IMR-90 (cell line): ENCODE data around the gene NNMT. TPM values are rescaled to one million over a fixed set of nuclear protein-coding genes. Genes with fewer than 3 reads are reported as not detected.

Experiments
- ATAC-seq: fragments of 200-7000 bp; cut with Tn5 transposase; 2 replicates; pipeline ENCODE4 v1.9.1; 2020; ENCODE audit warnings: low read depth, mild to moderate bottlenecking, moderate library complexity
- BruUV-seq: library from RNA; stranded (reverse); fragments of 400-500 nt; replicated peaks from 2 replicates; lab custom pipeline; 2021; lab: Mats Ljungman, UMichigan
- CTCF ChIA-PET: fragments of 300-600 bp; formaldehyde crosslinking; extraction: SDS; loops from one replicate; lab custom pipeline; 2021; ENCODE audit warnings: antibody characterized with exemption; lab: Yijun Ruan, JAX
- POLR2A ChIA-PET: fragments of 300-600 bp; sonication (Branson Sonifier 250); formaldehyde crosslinking; loops from one replicate; lab custom pipeline; 2022; ENCODE audit warnings: antibody characterized with exemption; ENCODE audit not compliant: unreplicated experiment; lab: Charles Lee
- DNase-seq: peaks from one replicate; pipeline ENCODE4 v3.0.0; 2013
- H2AFZ ChIP-seq: replicated peaks from 2 replicates; pipeline ENCODE3; 2013; ENCODE audit warnings: low read length, mild to moderate bottlenecking; ENCODE audit not compliant: poor library complexity
- H2AK5ac ChIP-seq: 2 replicates; pipeline ENCODE4 v1.6.1; 2013; ENCODE audit warnings: low read depth, low read length, inconsistent platforms
- H2AK9ac ChIP-seq: replicated peaks from 2 replicates; pipeline ENCODE3; 2013; ENCODE audit warnings: mild to moderate bottlenecking, low read depth, low read length, moderate library complexity; ENCODE audit not compliant: poor library complexity
- H2BK120ac ChIP-seq: 2 replicates; pipeline ENCODE4 v1.6.1; 2013; ENCODE audit warnings: low read depth, low read length, inconsistent platforms
- H2BK15ac ChIP-seq: 3 replicates; pipeline ENCODE4 v1.6.1; 2013; ENCODE audit warnings: low read depth, low read length, inconsistent platforms
- H2BK20ac ChIP-seq: 2 replicates; pipeline ENCODE4 v1.6.1; 2013; ENCODE audit warnings: low read depth, mild to moderate bottlenecking, inconsistent platforms, low read length, moderate library complexity
- H2BK5ac ChIP-seq: 2 replicates; pipeline ENCODE4 v1.6.1; 2013; ENCODE audit warnings: mild to moderate bottlenecking, low read depth, low read length, inconsistent platforms; ENCODE audit not compliant: poor library complexity, severe bottlenecking
- H3K14ac ChIP-seq: replicated peaks from 2 replicates; pipeline ENCODE4 v1.6.1; 2013; ENCODE audit warnings: low read depth, low read length, inconsistent platforms
- H3K18ac ChIP-seq: 2 replicates; pipeline ENCODE4 v1.6.1; 2013; ENCODE audit warnings: low read depth, low read length, control low read depth
- H3K23ac ChIP-seq: 2 replicates; pipeline ENCODE4 v1.6.1; 2013; ENCODE audit warnings: low read depth, low read length, inconsistent platforms
- H3K27ac ChIP-seq: 2 replicates; pipeline ENCODE4 v1.5.1; 2013; ENCODE audit warnings: mild to moderate bottlenecking, control low read depth, low read length; ENCODE audit not compliant: insufficient read depth
- H3K27me3 ChIP-seq: 2 replicates; pipeline ENCODE4 v1.6.1; 2013; ENCODE audit warnings: low read length; ENCODE audit not compliant: control insufficient read depth, insufficient read depth
- H3K36me3 ChIP-seq: 2 replicates; pipeline ENCODE4 v1.6.1; 2013; ENCODE audit warnings: low read length, mixed read lengths; ENCODE audit not compliant: control insufficient read depth, insufficient read depth
- H3K4ac ChIP-seq: 2 replicates; pipeline ENCODE4 v1.6.1; 2013; ENCODE audit warnings: low read depth, low read length, inconsistent platforms
- H3K4me1 ChIP-seq: 2 replicates; pipeline ENCODE4 v1.6.1; 2013; ENCODE audit warnings: low read length, mixed read lengths; ENCODE audit not compliant: control insufficient read depth, insufficient read depth
- H3K4me2 ChIP-seq: 2 replicates; pipeline ENCODE4 v1.6.1; 2013; ENCODE audit warnings: low read depth, mild to moderate bottlenecking, control low read depth, low read length, moderate library complexity
- H3K4me3 ChIP-seq: 2 replicates; pipeline ENCODE4 v1.5.1; 2013; ENCODE audit warnings: low read depth, mild to moderate bottlenecking, control low read depth, low read length, moderate library complexity; ENCODE audit not compliant: insufficient read depth
- H3K56ac ChIP-seq: 2 replicates; pipeline ENCODE4 v1.6.1; 2013; ENCODE audit warnings: low read length, inconsistent platforms; ENCODE audit not compliant: insufficient read depth; ENCODE audit errors: extremely low read depth
- H3K79me1 ChIP-seq, 2 experiments: 2 replicates each; pipeline ENCODE4 v1.6.1; 2013; ENCODE audit warnings: low read length in 2 of 2, inconsistent platforms in 1 of 2, low read depth in 1 of 2
- H3K9ac ChIP-seq: 2 replicates; pipeline ENCODE4 v1.6.1; 2013; ENCODE audit warnings: low read depth, low read length, control low read depth
- H3K9me1 ChIP-seq: 2 replicates; pipeline ENCODE4 v1.6.1; 2013; ENCODE audit warnings: low read length, inconsistent platforms; ENCODE audit not compliant: insufficient read depth
- H3K9me3 ChIP-seq: 2 replicates; pipeline ENCODE4 v1.6.1; 2013; ENCODE audit warnings: low read length; ENCODE audit not compliant: control insufficient read depth, insufficient read depth
- H4K20me1 ChIP-seq: 2 replicates; pipeline ENCODE4 v1.6.1; 2013; ENCODE audit warnings: low read length, inconsistent platforms; ENCODE audit not compliant: insufficient read depth
- H4K5ac ChIP-seq: 2 replicates; pipeline ENCODE4 v1.6.1; 2013; ENCODE audit warnings: mild to moderate bottlenecking, low read depth, low read length, control low read depth
- H4K8ac ChIP-seq, 2 experiments: 2 replicates each; pipeline ENCODE4 v1.6.1; 2013; ENCODE audit warnings: low read depth in 2 of 2, low read length in 2 of 2, control low read depth in 1 of 2, inconsistent platforms in 1 of 2
- H4K91ac ChIP-seq: 2 replicates; pipeline ENCODE4 v1.6.1; 2013; ENCODE audit warnings: low read depth, low read length, inconsistent platforms; ENCODE audit not compliant: insufficient read depth
- BHLHE40 ChIP-seq: fragments of 150-350 bp; IDR thresholded peaks from 2 replicates; pipeline ENCODE4 v1.6.1; 2016; ENCODE audit warnings: mild to moderate bottlenecking, low read depth, low read length
- CEBPB ChIP-seq: IDR thresholded peaks from 2 replicates; pipeline ENCODE4 v1.6.1; 2012; ENCODE audit warnings: low read depth, low read length, improper control_type of control experiment
- CHD1 ChIP-seq: IDR thresholded peaks from 2 replicates; pipeline ENCODE4 v1.6.1; 2012; ENCODE audit warnings: low read depth, low read length, improper control_type of control experiment
- FOS ChIP-seq: fragments of 150-350 bp; IDR thresholded peaks from 2 replicates; pipeline ENCODE4 v1.6.1; 2016; ENCODE audit warnings: low read depth, low read length
- MAFK ChIP-seq: IDR thresholded peaks from 2 replicates; pipeline ENCODE4 v1.6.1; 2012; ENCODE audit warnings: low read depth, low read length, improper control_type of control experiment
- MAZ ChIP-seq: IDR thresholded peaks from 2 replicates; pipeline ENCODE4 v1.6.1; 2012; ENCODE audit warnings: low read depth, mild to moderate bottlenecking, low read length, improper control_type of control experiment, moderate library complexity, borderline replicate concordance
- NFE2L2 ChIP-seq: fragments of 150-350 bp; IDR thresholded peaks from 2 replicates; pipeline ENCODE4 v1.6.1; 2016; ENCODE audit warnings: low read depth, mild to moderate bottlenecking, low read length
- POLR2A ChIP-seq: IDR thresholded peaks from 2 replicates; pipeline ENCODE4 v1.6.1; 2012; ENCODE audit warnings: mild to moderate bottlenecking, low read depth, low read length
- RAD21 ChIP-seq: IDR thresholded peaks from 2 replicates; pipeline ENCODE4 v1.6.1; 2012; ENCODE audit warnings: low read length, improper control_type of control experiment
- RCOR1 ChIP-seq: IDR thresholded peaks from 2 replicates; pipeline ENCODE4 v1.6.1; 2012; ENCODE audit warnings: mild to moderate bottlenecking, low read length, improper control_type of control experiment; ENCODE audit not compliant: insufficient replicate concordance
- RFX5 ChIP-seq: IDR thresholded peaks from 2 replicates; pipeline ENCODE4 v1.8.0; 2012; ENCODE audit warnings: low read depth, mild to moderate bottlenecking, low read length, moderate library complexity
- SMC3 ChIP-seq: fragments of 150-350 bp; IDR thresholded peaks from 2 replicates; pipeline ENCODE4 v1.6.1; 2016; ENCODE audit warnings: low read depth, mild to moderate bottlenecking, antibody characterized with exemption, low read length, moderate library complexity
- WGBS, 2 experiments: methylation state at CpG; one replicate each; pipeline versions ENCODE4 v1.1.5 to v1.1.7; 2013; ENCODE audit warnings: missing lambda C conversion rate in 2 of 2; ENCODE audit not compliant: insufficient read length in 1 of 2; ENCODE audit errors: extremely low coverage in 2 of 2; 5-methylcytosine and 5-hydroxymethylcytosine counted together
- dilution Hi-C: fragments of 300-500 bp; cut with HindIII; formaldehyde crosslinking; loops from one replicate; pipeline ENCODE4 v1.14.3; 2018; ENCODE audit warnings: low sequenced_read_pairs; ENCODE audit not compliant: unreplicated experiment
- in situ Hi-C: fragments of 300-500 bp; cut with MboI; formaldehyde crosslinking; loops from 3 replicates; pipeline ENCODE4 v1.14.3; 2019; ENCODE audit warnings: low sequenced_read_pairs, inconsistent platforms, mixed read lengths
- intact Hi-C: fragments of 100-400 bp; cut with micrococcal nuclease; formaldehyde crosslinking; loops from 2 replicates; pipeline ENCODE4 v1.10.0; 2022
- polyA plus RNA-seq, 3 experiments: library from polyadenylated mRNA; depleted of rRNA; stranded (reverse); fragments of >200 nt; gene quantifications; 2 replicates each; pipeline ENCODE4 v1.2.3, GENCODE V29; 2012; ENCODE audit warnings: low replicate concordance in 1 of 3
- total RNA-seq: library from RNA; depleted of rRNA; stranded (reverse); fragments of >200 nt; gene quantifications from 2 replicates; pipeline ENCODE4 v1.2.3, GENCODE V29; 2012
- TF ChIP-seq, protein P1 (sequence below): fragments of 150-350 bp; IDR thresholded peaks from 2 replicates; pipeline ENCODE4 v1.6.1; 2016; ENCODE audit warnings: low read depth, mild to moderate bottlenecking, low read length, moderate library complexity, borderline replicate concordance
- TF ChIP-seq, protein P2 (sequence below): fragments of 150-350 bp; IDR thresholded peaks from 2 replicates; pipeline ENCODE4 v1.6.1; 2017; ENCODE audit warnings: mild to moderate bottlenecking, antibody characterized with exemption, low read length, low read depth
- TF ChIP-seq, protein P3 (sequence below): conservative IDR thresholded peaks from 2 replicates; pipeline ENCODE4 v1.5.1; 2012; ENCODE audit warnings: mild to moderate bottlenecking, low read depth, low read length, improper control_type of control experiment

The NNMT gene
- total and polyA plus RNA-seq, 2 of the 4 experiments (the other 2 are of a cell fraction), result 79.7 to 108 TPM

DNA sequence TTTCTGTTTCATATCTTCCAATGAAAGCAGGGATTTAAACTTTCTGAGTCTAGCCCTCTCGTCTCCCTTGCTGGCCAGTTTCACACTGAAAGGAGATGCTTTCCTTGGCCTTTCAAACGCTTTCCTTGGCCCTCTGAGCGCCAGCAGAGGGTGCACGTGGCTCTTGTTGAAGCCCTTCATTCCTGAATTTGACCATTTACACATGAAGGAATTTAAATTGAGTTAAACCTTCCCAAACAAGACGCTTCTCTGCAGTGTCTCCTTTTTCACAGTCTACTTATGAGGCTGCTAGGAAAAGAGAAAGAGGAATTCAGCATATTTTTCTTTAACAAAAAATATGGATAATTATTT lies 21.6 kb downstream of the NNMT start (continued):
- TF ChIP-seq RCOR1 (no peak), MAFK (no peak), MAZ (no peak)

DNA sequence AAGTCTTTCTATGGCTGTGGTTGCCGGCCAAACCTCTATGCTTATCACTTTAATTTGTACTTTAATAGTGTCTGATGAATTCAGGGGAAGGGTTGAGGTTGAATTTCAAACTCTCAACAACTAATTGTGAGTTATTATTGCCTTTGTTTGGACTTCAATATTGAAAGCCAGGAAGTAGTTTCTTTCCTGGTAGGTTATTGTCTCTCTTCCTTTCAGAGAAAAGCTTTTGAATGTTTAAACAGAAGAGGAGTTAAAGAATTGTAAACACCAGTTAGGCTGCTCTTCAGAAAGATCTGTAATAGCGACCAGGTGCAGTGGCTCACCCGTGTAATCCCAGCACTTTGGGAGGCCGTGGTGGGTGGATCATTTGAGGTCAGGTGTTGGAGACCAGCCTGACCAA lies 22.2 kb downstream of the NNMT start:
- peaks cover 9% of the 10 kb centered on the region for H3K4me1 ChIP-seq
- no peak overlapping the region for H3K4me3 ChIP-seq
- ATAC-seq, result no peak
- H3K27me3 ChIP-seq, result no peaks in the 10 kb centered on the region
- peaks cover 10% of the 10 kb centered on the region; the same call in 1 of the 2 replicates for H3K36me3 ChIP-seq
- no peak overlapping the region for H3K27ac ChIP-seq
- no peak overlapping the region for H2BK20ac ChIP-seq
- no peak overlapping the region for H2AFZ ChIP-seq
- H4K8ac ChIP-seq, result no peak overlapping the region
- in situ Hi-C loops, result no loop called here
- no peaks in the 10 kb centered on the region for H4K20me1 ChIP-seq
- no peak overlapping the region for H3K4me2 ChIP-seq
- no peak overlapping the region for H2AK9ac ChIP-seq
- H4K5ac ChIP-seq, result no peak overlapping the region
- H3K79me1 ChIP-seq, result no peaks in the 10 kb centered on the region; a peak in 1 of 4 replicates
- H3K18ac ChIP-seq, result no peak overlapping the region
- POLR2A ChIA-PET, result no interaction called here
- H2BK5ac ChIP-seq, result no peak overlapping the region
- intact Hi-C loops, result no loop called here
- no TSS peak for BruUV-seq
- no peak overlapping the region for H3K4ac ChIP-seq
- no peak overlapping the region for H3K9ac ChIP-seq
- no peak overlapping the region for H2AK5ac ChIP-seq
- H2BK120ac ChIP-seq, result no peak overlapping the region
- no peak overlapping the region for H3K14ac ChIP-seq
- CTCF ChIA-PET, result interaction anchor here (0.6 kb wide), 1 partner anchor 22 kb away, joined by 3 read pairs; no protein-coding TSS in a partner anchor
- no peak overlapping the region for H2BK15ac ChIP-seq
- no peaks in the 10 kb centered on the region for H3K9me3 ChIP-seq
- no peak overlapping the region for H3K56ac ChIP-seq
- dilution Hi-C loops, result no loop called here
- no peak overlapping the region for H4K91ac ChIP-seq
- H3K9me1 ChIP-seq, result no peaks in the 10 kb centered on the region
- no CpG with 5 or more reads among the region's 4 CpGs for WGBS, 2 experiments
- no peak for TF ChIP-seq RAD21
- no peak for TF ChIP-seq CEBPB
- no peak for TF ChIP-seq RFX5
- no peak for TF ChIP-seq BHLHE40
- TF ChIP-seq, protein P1, sequence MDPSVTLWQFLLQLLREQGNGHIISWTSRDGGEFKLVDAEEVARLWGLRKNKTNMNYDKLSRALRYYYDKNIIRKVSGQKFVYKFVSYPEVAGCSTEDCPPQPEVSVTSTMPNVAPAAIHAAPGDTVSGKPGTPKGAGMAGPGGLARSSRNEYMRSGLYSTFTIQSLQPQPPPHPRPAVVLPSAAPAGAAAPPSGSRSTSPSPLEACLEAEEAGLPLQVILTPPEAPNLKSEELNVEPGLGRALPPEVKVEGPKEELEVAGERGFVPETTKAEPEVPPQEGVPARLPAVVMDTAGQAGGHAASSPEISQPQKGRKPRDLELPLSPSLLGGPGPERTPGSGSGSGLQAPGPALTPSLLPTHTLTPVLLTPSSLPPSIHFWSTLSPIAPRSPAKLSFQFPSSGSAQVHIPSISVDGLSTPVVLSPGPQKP, result no peak
- TF ChIP-seq, protein P2, sequence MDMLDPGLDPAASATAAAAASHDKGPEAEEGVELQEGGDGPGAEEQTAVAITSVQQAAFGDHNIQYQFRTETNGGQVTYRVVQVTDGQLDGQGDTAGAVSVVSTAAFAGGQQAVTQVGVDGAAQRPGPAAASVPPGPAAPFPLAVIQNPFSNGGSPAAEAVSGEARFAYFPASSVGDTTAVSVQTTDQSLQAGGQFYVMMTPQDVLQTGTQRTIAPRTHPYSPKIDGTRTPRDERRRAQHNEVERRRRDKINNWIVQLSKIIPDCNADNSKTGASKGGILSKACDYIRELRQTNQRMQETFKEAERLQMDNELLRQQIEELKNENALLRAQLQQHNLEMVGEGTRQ, result no peak
- no peak for TF ChIP-seq POLR2A
- TF ChIP-seq MAZ, result no peak
- no peak for TF ChIP-seq FOS
- TF ChIP-seq CHD1, result no peak
- TF ChIP-seq SMC3, result no peak
- TF ChIP-seq, protein P3, sequence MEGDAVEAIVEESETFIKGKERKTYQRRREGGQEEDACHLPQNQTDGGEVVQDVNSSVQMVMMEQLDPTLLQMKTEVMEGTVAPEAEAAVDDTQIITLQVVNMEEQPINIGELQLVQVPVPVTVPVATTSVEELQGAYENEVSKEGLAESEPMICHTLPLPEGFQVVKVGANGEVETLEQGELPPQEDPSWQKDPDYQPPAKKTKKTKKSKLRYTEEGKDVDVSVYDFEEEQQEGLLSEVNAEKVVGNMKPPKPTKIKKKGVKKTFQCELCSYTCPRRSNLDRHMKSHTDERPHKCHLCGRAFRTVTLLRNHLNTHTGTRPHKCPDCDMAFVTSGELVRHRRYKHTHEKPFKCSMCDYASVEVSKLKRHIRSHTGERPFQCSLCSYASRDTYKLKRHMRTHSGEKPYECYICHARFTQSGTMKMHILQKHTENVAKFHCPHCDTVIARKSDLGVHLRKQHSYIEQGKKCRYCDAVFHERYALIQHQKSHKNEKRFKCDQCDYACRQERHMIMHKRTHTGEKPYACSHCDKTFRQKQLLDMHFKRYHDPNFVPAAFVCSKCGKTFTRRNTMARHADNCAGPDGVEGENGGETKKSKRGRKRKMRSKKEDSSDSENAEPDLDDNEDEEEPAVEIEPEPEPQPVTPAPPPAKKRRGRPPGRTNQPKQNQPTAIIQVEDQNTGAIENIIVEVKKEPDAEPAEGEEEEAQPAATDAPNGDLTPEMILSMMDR, result no peak
- no peak for TF ChIP-seq MAFK
- no peak for TF ChIP-seq NFE2L2
- no peak for TF ChIP-seq RCOR1
- H3K23ac ChIP-seq, result no peak overlapping the region
- DNase-seq, result no peak
